GM12891 (cell line): ENCODE measurements around the gene UGCG.
"Not testable (repeated sequence)": the region's sequence is repeated elsewhere in the genome, so short reads cannot be mapped to it uniquely, and the experiment has no call there.

Source experiments
- DNase-seq: peaks from one replicate; pipeline ENCODE4 v3.0.0; 2011; ENCODE audit warnings: low spot score; ENCODE audit not compliant: insufficient read length
- FAIRE-seq: peaks from 2 replicates; lab custom pipeline; 2011; peaks lifted over from hg19 to GRCh38; lab: Jason Lieb, UNC
- PAX5 ChIP-seq: IDR thresholded peaks from 2 replicates; pipeline ENCODE4 v1.6.1; 2011; ENCODE audit warnings: low read length, moderate library complexity, mild to moderate bottlenecking; ENCODE audit not compliant: insufficient read depth, severe bottlenecking
- POLR2A ChIP-seq: IDR thresholded peaks from 2 replicates; pipeline ENCODE4 v1.6.1; 2011; ENCODE audit warnings: low read depth, low read length, control low read depth
- POLR2AphosphoS5 ChIP-seq: IDR thresholded peaks from 2 replicates; pipeline ENCODE4 v1.6.1; 2011; ENCODE audit warnings: low read depth, low read length, control low read depth
- POU2F2 ChIP-seq: IDR thresholded peaks from 2 replicates; pipeline ENCODE4 v1.6.1; 2011; ENCODE audit warnings: low read depth, mild to moderate bottlenecking, control low read depth, low read length, moderate library complexity
- SPI1 ChIP-seq: IDR thresholded peaks from 2 replicates; pipeline ENCODE4 v1.6.1; 2011; ENCODE audit warnings: low read depth, low read length, control low read depth
- TAF1 ChIP-seq: IDR thresholded peaks from 2 replicates; pipeline ENCODE4 v1.6.1; 2011; ENCODE audit warnings: low read depth, low read length, control low read depth

UGCG gene

DNA sequence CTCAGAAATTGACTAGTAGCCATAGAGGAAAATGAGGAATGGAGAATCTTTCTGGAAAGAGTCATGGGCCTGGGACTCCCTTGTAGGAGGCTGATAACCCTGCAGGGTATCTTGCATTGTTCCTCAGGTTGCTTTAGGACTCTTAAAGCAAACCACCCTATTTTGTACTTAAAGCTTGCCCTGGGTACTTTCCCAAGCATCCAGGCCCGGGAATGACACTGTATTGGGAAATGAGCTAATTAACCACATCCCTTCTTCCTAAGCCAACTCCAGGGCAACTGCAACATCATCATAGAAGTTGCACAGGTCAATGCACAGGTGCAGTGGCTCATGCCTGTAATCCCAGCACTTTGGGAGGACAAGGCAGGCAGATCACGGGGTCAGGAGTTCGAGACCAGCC is 55.9 kb downstream of the UGCG start:
- no peak for TF ChIP-seq POLR2A
- no peak for DNase-seq
- no peak for FAIRE-seq

DNA sequence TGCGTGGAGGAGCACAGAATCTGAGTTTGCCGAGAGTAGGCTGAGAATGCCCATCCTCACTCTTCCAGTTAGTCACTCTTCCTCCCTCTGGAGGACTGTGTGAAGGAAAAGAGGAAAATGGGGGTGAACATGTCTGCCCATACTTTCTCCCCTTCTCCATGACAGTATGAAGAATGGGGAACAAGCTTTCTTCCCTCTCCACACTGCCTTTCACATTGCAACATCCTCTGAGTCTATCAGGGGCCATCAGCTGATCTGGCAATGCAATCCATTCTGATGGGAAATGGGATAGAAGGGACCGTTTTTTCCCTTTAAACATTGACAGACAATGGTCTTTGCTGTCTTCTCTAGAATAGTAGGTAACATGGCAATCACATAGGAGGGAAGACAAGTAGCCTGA is 56.8 kb downstream of the UGCG start:
- no peak for TF ChIP-seq POU2F2
- no peak for TF ChIP-seq SPI1
- TF ChIP-seq POLR2AphosphoS5: no peak
- no peak for TF ChIP-seq TAF1
- TF ChIP-seq PAX5: no peak
- no peak for TF ChIP-seq POLR2A
- FAIRE-seq (no peak), DNase-seq (no peak)

- DNase-seq: no peak
- TF ChIP-seq POLR2A (no peak), POU2F2 (no peak)
- no peak for FAIRE-seq
These were observed 58.4 kb downstream of the UGCG start for GRCh38 chr9:111955048-111955447.

DNA sequence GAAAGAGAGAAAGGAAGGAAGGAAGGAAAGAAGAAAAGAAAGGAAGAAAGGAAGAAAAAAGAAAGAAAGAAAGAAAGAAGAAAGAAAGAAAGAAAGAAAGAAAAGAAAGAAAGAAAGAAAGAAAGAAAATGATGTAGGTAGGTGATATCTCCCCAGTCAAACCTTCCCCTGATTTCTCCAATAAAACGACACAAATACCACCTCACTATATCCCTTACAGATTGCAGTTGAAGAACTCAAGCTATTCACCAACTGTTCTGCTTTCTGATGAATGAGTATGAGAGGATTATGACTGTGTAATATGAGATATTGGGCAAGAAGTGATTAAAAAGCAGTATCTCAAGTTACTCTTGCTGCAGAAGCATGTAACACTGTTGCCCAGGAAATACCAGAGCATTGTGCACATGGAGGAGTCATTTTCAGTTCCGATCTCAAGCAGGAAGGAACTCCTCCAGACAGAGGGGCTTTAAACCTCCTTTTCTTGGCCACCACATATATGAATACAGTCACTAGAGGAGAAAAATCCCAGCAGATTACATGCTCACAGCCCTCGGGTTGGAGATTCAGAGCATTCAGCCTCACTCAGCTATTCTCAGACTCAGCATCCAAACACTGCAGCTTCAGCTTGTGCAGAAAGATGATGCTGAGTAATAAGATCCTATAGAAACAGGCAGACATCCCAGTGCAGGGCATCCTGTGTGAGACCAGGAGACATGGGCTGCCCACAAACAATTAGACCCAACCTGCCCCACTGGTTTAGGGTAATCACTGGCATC is 61.4 kb downstream of the UGCG start:
- DNase-seq: no peak
- FAIRE-seq: peak; percentile 90
- TF ChIP-seq POLR2AphosphoS5 (no peak), PAX5 (no peak), POLR2A (no peak), SPI1 (peak; percentile 65), POU2F2 (0 out of 2 replicates have a peak, but pooled peaks have one; percentile 15)

DNA sequence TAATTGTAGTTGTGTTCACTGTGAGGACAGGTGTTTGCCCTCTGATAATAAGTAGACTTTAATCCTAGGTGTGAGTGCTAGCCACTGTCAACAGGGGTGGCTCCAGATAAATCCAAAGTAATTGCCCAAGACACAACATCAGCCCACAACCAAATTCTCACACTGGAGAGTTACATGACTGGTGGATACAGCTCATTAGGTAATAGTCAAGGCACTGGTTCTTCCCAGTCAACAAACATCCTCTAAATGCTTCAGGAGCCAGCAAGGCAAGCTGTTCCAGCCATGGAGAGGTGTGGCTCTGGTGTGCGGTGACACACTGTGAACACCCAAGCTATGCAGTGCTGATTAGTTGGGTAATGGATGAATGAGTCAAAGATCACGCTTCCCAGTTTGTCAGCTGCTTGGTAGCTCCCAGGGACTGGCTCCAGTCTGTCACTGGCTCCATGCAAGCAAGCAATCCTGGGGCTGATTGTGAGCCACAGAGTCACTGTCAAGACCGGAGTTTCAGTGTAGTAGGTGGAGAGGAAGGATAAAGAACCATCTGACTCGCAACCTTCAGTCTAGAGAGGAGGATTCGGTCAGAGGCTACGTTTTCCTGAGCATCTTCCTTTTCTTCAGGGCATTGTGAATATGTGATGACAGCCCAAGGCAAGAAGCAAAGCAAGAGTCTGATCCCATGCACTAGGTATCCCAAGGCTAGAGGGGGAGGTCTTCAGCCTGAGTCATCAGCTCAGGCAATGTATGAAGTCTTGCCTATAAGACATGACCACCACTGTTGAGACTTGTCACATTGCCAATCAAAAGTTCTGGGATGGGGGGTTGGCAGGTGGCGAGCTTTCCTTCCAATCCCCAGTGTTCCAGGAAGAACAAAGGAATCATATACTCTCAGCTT is 63.1 kb downstream of the UGCG start:
- no peak for TF ChIP-seq TAF1
- no peak for TF ChIP-seq POU2F2
- no peak for TF ChIP-seq SPI1
- no peak for TF ChIP-seq POLR2A
- no peak for TF ChIP-seq POLR2AphosphoS5
- no peak for TF ChIP-seq PAX5
- FAIRE-seq (peak; percentile 33), DNase-seq (no peak)

DNA sequence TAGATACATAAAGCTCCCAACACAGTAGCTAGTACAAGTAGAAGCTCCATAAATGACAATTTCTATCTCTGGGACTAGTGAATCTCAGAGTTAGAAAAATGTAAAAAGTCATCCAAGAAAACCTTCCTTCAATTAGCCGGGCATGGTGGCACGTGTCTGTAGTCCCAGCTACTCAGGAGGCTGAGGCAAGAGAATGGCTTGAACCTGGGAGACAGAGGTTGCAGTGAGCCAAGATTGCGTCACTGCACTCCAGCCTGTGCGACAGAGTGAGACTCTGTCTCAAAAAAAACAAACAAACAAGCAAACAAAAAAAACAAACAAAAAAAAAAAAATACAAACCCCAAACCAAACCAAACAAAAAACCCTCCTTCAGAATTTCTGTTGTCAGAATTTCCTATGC is 63.9 kb downstream of the UGCG start:
- DNase-seq, FAIRE-seq: not testable (repeated sequence)

GRCh38 chr9:111961009-111961408 is 64.4 kb downstream of the UGCG start:
- no peak for DNase-seq
- no peak for FAIRE-seq
- TF ChIP-seq TAF1: no peak
- TF ChIP-seq POLR2A: no peak
- TF ChIP-seq PAX5: no peak
- no peak for TF ChIP-seq SPI1

DNA sequence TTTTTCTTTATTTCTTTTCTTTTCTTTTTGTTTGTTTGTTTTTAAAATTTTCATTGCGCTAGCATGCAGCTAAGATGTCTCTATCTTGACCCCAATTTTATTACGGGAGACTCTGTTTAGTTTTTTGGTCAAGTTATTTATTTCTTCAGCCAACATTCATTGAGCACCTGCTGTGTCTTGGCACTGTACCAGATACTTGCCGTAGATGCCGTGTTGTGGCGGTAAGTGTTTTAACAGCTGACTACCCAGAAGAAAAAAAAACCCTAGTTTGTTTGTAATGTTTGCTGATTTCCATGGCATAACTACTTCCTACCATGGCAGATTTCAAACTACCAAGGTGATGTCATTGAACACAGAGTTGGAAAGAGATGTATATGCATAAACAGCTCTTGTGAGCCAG is 65.0 kb downstream of the UGCG start:
- DNase-seq (no peak), FAIRE-seq (no peak)
- TF ChIP-seq POU2F2 (no peak), SPI1 (no peak), POLR2A (no peak), POLR2AphosphoS5 (no peak), PAX5 (no peak), TAF1 (no peak)

DNA sequence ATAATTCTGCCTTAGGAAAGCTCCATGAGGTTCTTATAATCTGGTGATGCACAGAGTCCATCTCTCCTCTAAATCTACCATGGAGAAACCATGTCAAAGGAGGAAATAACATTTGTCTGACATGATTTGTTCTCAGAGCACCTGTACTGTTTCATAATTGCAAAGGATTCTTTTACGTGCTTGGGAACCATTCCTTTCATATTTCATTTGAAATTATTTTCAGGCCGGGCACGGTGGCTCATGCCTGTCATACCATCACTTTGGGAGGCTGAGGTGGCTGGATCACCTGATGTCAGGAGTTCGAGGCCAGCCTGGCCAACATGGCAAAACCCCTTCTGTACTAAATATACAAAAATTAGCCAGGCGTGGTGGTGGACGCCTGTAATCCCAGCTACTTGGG is 65.4 kb downstream of the UGCG start:
- TF ChIP-seq PAX5 (no peak), POU2F2 (no peak), SPI1 (no peak), TAF1 (no peak), POLR2A (no peak), POLR2AphosphoS5 (no peak)
- DNase-seq (no peak), FAIRE-seq (no peak)

DNA sequence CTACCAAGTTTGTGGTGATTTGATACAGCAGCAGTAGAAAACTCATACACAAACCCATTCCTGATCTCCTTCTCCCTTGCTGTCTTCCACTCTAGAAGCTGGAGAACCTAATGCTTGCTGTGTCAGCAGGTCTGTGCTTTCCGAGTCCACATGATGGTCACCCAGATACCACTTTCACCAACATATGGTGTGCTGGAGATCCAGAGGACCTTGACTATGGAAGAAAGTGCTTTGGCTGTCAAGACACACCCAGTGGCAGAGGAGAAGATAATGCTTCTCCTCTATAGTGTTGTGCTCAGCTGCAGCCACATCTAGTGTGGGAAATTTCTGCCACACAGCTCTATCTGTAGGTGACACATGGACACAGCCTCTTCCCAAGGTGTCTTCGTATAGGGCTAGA is 67.4 kb downstream of the UGCG start:
- FAIRE-seq (no peak), DNase-seq (no peak)
- TF ChIP-seq POLR2A: no peak
- TF ChIP-seq SPI1: no peak
- no peak for TF ChIP-seq TAF1
- no peak for TF ChIP-seq POLR2AphosphoS5
